ENCODE measurements around the gene ZYG11B. TPM values are rescaled to one million over a fixed set of nuclear protein-coding genes. Genes with fewer than 3 reads are reported as not detected.
"Not testable (repeated sequence)": the region's sequence is repeated elsewhere in the genome, so short reads cannot be mapped to it uniquely, and the experiment has no call there.

ZYG11B gene
- polyA plus RNA-seq, 1 donor: 13.1 TPM

- Histone ChIP-seq H3K9me3 (ENCODE audit: control insufficient read depth, low read depth, low read length) (peaks cover 2% of the 10 kb centered on the region), H3K4me3 (ENCODE audit: low read length) (no peak overlapping the region), H3K27ac (ENCODE audit: low read length) (no peak overlapping the region), H3K36me3 (ENCODE audit: control insufficient read depth, insufficient read depth, low read length) (no peaks in the 10 kb centered on the region), H3K4me1 (ENCODE audit: control insufficient read depth, insufficient read depth, low read length) (peaks cover 4% of the 10 kb centered on the region), H3K27me3 (ENCODE audit: control insufficient read depth, insufficient read depth, low read length) (no peaks in the 10 kb centered on the region)
- 42% methylated on average over 2 of the region's 18 CpGs for WGBS (ENCODE audit: insufficient coverage, low lambda C conversion rate)
- peak in 1 of 2 donors; percentile 53 for DNase-seq
These were observed 19.0 kb upstream of the ZYG11B start for GRCh38 chr1:52706941-52707926.

GRCh38 chr1:52707927-52708655 lies 18.2 kb upstream of the ZYG11B start:
- Histone ChIP-seq H3K36me3 (ENCODE audit: control insufficient read depth, insufficient read depth, low read length) (no peaks in the 10 kb centered on the region), H3K4me3 (ENCODE audit: low read length) (no peak overlapping the region), H3K27ac (ENCODE audit: low read length) (no peak overlapping the region), H3K9me3 (ENCODE audit: control insufficient read depth, low read depth, low read length) (peaks cover 2% of the 10 kb centered on the region), H3K4me1 (ENCODE audit: control insufficient read depth, insufficient read depth, low read length) (peaks cover 4% of the 10 kb centered on the region), H3K27me3 (ENCODE audit: control insufficient read depth, insufficient read depth, low read length) (no peaks in the 10 kb centered on the region)
- WGBS (ENCODE audit: insufficient coverage, low lambda C conversion rate): 80% methylated on average over 1 of the region's 5 CpGs
- peak; percentile 38 to 59 for DNase-seq

GRCh38 chr1:52709016-52709415 lies 17.2 kb upstream of the ZYG11B start:
- Histone ChIP-seq H3K27ac (ENCODE audit: low read length) (no peak overlapping the region), H3K4me1 (ENCODE audit: control insufficient read depth, insufficient read depth, low read length) (no peaks in the 10 kb centered on the region), H3K36me3 (ENCODE audit: control insufficient read depth, insufficient read depth, low read length) (no peaks in the 10 kb centered on the region), H3K4me3 (ENCODE audit: low read length) (no peak overlapping the region), H3K9me3 (ENCODE audit: control insufficient read depth, low read depth, low read length) (peaks cover 2% of the 10 kb centered on the region), H3K27me3 (ENCODE audit: control insufficient read depth, insufficient read depth, low read length) (no peaks in the 10 kb centered on the region)
- WGBS (ENCODE audit: insufficient coverage, low lambda C conversion rate): 80% methylated on average over 1 of the region's 6 CpGs
- no peak for DNase-seq

- DNase-seq: no peak
- no peak overlapping the region for H3K4me3 ChIP-seq (ENCODE audit: low read length)
- no CpG with 5 or more reads among the region's 4 CpGs for WGBS (ENCODE audit: insufficient coverage, low lambda C conversion rate)
- H3K9me3 ChIP-seq (ENCODE audit: control insufficient read depth, low read depth, low read length): no peaks in the 10 kb centered on the region
- H3K27me3 ChIP-seq (ENCODE audit: control insufficient read depth, insufficient read depth, low read length): no peaks in the 10 kb centered on the region
- no peaks in the 10 kb centered on the region for H3K36me3 ChIP-seq (ENCODE audit: control insufficient read depth, insufficient read depth, low read length)
- no peak overlapping the region for H3K27ac ChIP-seq (ENCODE audit: low read length)
- H3K4me1 ChIP-seq (ENCODE audit: control insufficient read depth, insufficient read depth, low read length): no peaks in the 10 kb centered on the region
These were observed 12.7 kb upstream of the ZYG11B start for GRCh38 chr1:52713590-52713989.

- not testable (repeated sequence) for H3K36me3 ChIP-seq (ENCODE audit: control insufficient read depth, insufficient read depth, low read length); H3K27me3 ChIP-seq (ENCODE audit: control insufficient read depth, insufficient read depth, low read length); H3K4me1 ChIP-seq (ENCODE audit: control insufficient read depth, insufficient read depth, low read length); DNase-seq; H3K9me3 ChIP-seq (ENCODE audit: control insufficient read depth, low read depth, low read length); H3K4me3 ChIP-seq (ENCODE audit: low read length); H3K27ac ChIP-seq (ENCODE audit: low read length)
- WGBS (ENCODE audit: insufficient coverage, low lambda C conversion rate): no CpG with 5 or more reads among the region's 6 CpGs
These were observed 11.0 kb upstream of the ZYG11B start for GRCh38 chr1:52715296-52715695.

GRCh38 chr1:52723260-52723659 lies 3.0 kb upstream of the ZYG11B start:
- no CpG with 5 or more reads among the region's 4 CpGs for WGBS (ENCODE audit: insufficient coverage, low lambda C conversion rate)
- no peaks in the 10 kb centered on the region for H3K9me3 ChIP-seq (ENCODE audit: control insufficient read depth, low read depth, low read length)

GRCh38 chr1:52725903-52726264 lies 369 bp upstream of the ZYG11B start:
- no peaks in the 10 kb centered on the region for H3K27me3 ChIP-seq (ENCODE audit: control insufficient read depth, insufficient read depth, low read length)
- DNase-seq: no peak
- no peaks in the 10 kb centered on the region for H3K9me3 ChIP-seq (ENCODE audit: control insufficient read depth, low read depth, low read length)
- no peak overlapping the region for H3K27ac ChIP-seq (ENCODE audit: low read length)
- 13% methylated on average over 2 of the region's 6 CpGs for WGBS (ENCODE audit: insufficient coverage, low lambda C conversion rate)
- peaks cover 12% of the 10 kb centered on the region for H3K4me1 ChIP-seq (ENCODE audit: control insufficient read depth, insufficient read depth, low read length)
- H3K4me3 ChIP-seq (ENCODE audit: low read length): peak overlapping the region; percentile 40
- no peaks in the 10 kb centered on the region for H3K36me3 ChIP-seq (ENCODE audit: control insufficient read depth, insufficient read depth, low read length)

More at GRCh38 chr1:52723260-52723659, 3.0 kb upstream of the ZYG11B start:
- H3K27ac ChIP-seq (ENCODE audit: low read length): no peak overlapping the region
- H3K4me3 ChIP-seq (ENCODE audit: low read length): no peak overlapping the region
- DNase-seq: no peak
- no peaks in the 10 kb centered on the region for H3K36me3 ChIP-seq (ENCODE audit: control insufficient read depth, insufficient read depth, low read length)
- no peaks in the 10 kb centered on the region for H3K27me3 ChIP-seq (ENCODE audit: control insufficient read depth, insufficient read depth, low read length)
- peaks cover 8% of the 10 kb centered on the region for H3K4me1 ChIP-seq (ENCODE audit: control insufficient read depth, insufficient read depth, low read length)

GRCh38 chr1:52727114-52727586 lies 897 bp downstream of the ZYG11B start:
- Histone ChIP-seq H3K9me3 (ENCODE audit: control insufficient read depth, low read depth, low read length) (no peaks in the 10 kb centered on the region), H3K27ac (ENCODE audit: low read length) (peak overlapping the region; percentile 32), H3K4me1 (ENCODE audit: control insufficient read depth, insufficient read depth, low read length) (peaks cover 12% of the 10 kb centered on the region), H3K27me3 (ENCODE audit: control insufficient read depth, insufficient read depth, low read length) (no peaks in the 10 kb centered on the region), H3K36me3 (ENCODE audit: control insufficient read depth, insufficient read depth, low read length) (peaks cover 3% of the 10 kb centered on the region), H3K4me3 (ENCODE audit: low read length) (peak overlapping the region; percentile 74)
- 2% methylated on average over 8 of the region's 14 CpGs for WGBS (ENCODE audit: insufficient coverage, low lambda C conversion rate)
- peak in 1 of 2 donors; percentile 31 for DNase-seq

- Histone ChIP-seq H3K27me3 (ENCODE audit: control insufficient read depth, insufficient read depth, low read length) (no peaks in the 10 kb centered on the region), H3K4me1 (ENCODE audit: control insufficient read depth, insufficient read depth, low read length) (peaks cover 12% of the 10 kb centered on the region), H3K4me3 (ENCODE audit: low read length) (no peak overlapping the region), H3K27ac (ENCODE audit: low read length) (no peak overlapping the region), H3K9me3 (ENCODE audit: control insufficient read depth, low read depth, low read length) (no peaks in the 10 kb centered on the region), H3K36me3 (ENCODE audit: control insufficient read depth, insufficient read depth, low read length) (peaks cover 3% of the 10 kb centered on the region)
- no CpG with 5 or more reads among the region's 6 CpGs for WGBS (ENCODE audit: insufficient coverage, low lambda C conversion rate)
- no peak for DNase-seq
These were observed 1.9 kb downstream of the ZYG11B start for GRCh38 chr1:52727956-52728656.

GRCh38 chr1:52733368-52733767 lies 7.1 kb downstream of the ZYG11B start:
- H3K4me1 ChIP-seq (ENCODE audit: control insufficient read depth, insufficient read depth, low read length): peaks cover 2% of the 10 kb centered on the region
- H3K9me3 ChIP-seq (ENCODE audit: control insufficient read depth, low read depth, low read length): no peaks in the 10 kb centered on the region
- WGBS (ENCODE audit: insufficient coverage, low lambda C conversion rate): no CpG with 5 or more reads among the region's 3 CpGs
- DNase-seq: no peak
- H3K27me3 ChIP-seq (ENCODE audit: control insufficient read depth, insufficient read depth, low read length): no peaks in the 10 kb centered on the region
- H3K4me3 ChIP-seq (ENCODE audit: low read length): no peak overlapping the region
- H3K36me3 ChIP-seq (ENCODE audit: control insufficient read depth, insufficient read depth, low read length): peaks cover 3% of the 10 kb centered on the region
- H3K27ac ChIP-seq (ENCODE audit: low read length): no peak overlapping the region

Data from large intestine (tissue), 3 donors.